Breast epithelium (tissue), 3 donors: ENCODE results near the gene ERRFI1.

Experiments
- CTCF ChIP-seq, 3 donors: fragments of 450-650 bp; IDR thresholded peaks; one replicate each; pipeline ENCODE4 v1.5.1; 2016 to 2017; ENCODE audit warnings: antibody characterized with exemption in 3 of 3, mild to moderate bottlenecking in 3 of 3, moderate library complexity in 3 of 3
- POLR2A ChIP-seq: fragments of 450-650 bp; IDR thresholded peaks from one replicate; pipeline ENCODE4 v1.6.1; 2016; ENCODE audit warnings: antibody characterized with exemption, mild to moderate bottlenecking, moderate library complexity
- POLR2AphosphoS5 ChIP-seq, 3 donors: sonication (generic); formaldehyde crosslinking; IDR thresholded peaks; one replicate each; pipeline ENCODE4 v1.6.1; 2017; ENCODE audit warnings: antibody characterized with exemption in 3 of 3

GRCh38 chr1:7989762-7990428 lies 36.2 kb downstream of the ERRFI1 start:
- no peak for TF ChIP-seq POLR2A
- no peak for TF ChIP-seq CTCF (IDR thresholded peaks at IDR 0.05)
- no peak for TF ChIP-seq POLR2AphosphoS5 (IDR thresholded peaks at IDR 0.05)
